GM19468 (cell line): ENCODE measurements around the gene VWA7.

Experiments used
- ATAC-seq: cut with Tn5 transposase; IDR thresholded peaks from one replicate; pipeline ENCODE4 v1.9.1; 2021; ENCODE audit warnings: mild to moderate bottlenecking, moderate library complexity, moderate number of reproducible peaks; ENCODE audit not compliant: unreplicated experiment; ENCODE audit errors: extremely low read depth

VWA7 gene

DNA sequence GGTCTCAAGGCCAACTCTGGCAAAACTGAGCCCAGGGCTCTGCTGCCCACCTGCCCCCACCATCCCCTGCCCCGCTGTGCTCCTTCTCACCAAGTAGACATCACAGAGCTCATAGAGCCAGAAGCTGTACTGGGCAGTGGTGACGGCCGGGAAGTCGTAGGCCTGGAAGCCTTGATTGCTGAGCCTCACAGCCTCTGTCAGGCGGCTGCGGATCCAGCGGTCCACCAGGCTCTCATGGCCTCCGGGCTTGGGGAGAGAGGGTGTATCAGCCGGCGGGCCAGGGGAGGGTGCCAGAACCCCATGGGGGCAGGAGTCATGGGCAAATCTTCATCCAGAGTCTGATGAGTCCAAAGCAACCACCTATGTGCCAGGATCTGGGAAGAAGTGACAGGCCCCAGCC lies 2.8 kb upstream of the VWA7 start:
- ATAC-seq, result no peak

GRCh38 chr6:31778999-31779885 lies 2.1 kb upstream of the VWA7 start:
- ATAC-seq, result no peak

GRCh38 chr6:31778193-31778592 lies 1.1 kb upstream of the VWA7 start:
- no peak for ATAC-seq

DNA sequence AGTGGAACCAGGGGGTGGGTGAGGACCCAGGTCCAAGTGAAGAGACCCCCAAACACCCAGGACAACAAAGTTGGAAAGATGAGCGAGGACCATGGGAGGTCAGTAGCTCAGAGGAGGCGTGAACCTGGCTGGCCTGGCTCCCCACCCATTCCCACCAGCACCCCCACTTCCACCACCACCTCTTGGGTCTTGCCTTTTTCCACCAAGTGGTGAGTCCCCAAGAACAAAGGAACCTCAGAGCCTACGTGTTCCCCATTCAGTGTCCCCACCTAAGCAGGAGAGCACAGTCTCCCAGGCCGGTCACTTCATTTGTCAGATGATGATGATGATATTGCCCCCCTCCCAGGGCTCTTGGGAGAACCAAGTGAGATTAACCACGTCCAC lies 531 bp upstream of the VWA7 start:
- no peak for ATAC-seq

- no peak for ATAC-seq
These were observed 591 bp downstream of the VWA7 start for GRCh38 chr6:31776485-31776988.

- ATAC-seq, result no peak
These were observed 1.3 kb downstream of the VWA7 start for GRCh38 chr6:31775633-31776484.

- no peak for ATAC-seq
These were observed 1.9 kb downstream of the VWA7 start for GRCh38 chr6:31775184-31775583.

DNA sequence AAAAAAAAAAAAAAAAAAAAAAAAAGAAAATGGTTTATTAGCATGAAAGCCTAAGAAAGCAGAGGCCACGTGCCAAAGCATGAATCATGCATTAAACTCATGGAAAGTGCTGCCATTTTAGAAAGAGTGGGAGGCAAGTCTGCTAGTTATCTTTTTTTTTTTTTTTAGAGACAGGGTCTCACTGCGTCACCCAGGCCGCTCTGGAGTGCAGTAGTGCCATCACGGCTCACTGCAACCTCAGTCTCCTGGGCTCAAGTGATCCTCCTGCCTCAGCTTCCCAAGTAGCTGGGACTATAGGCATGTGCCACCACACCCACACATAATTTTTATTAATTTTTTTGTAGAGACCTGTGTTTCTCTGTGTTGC lies 5.2 kb downstream of the VWA7 start:
- no peak for ATAC-seq

DNA sequence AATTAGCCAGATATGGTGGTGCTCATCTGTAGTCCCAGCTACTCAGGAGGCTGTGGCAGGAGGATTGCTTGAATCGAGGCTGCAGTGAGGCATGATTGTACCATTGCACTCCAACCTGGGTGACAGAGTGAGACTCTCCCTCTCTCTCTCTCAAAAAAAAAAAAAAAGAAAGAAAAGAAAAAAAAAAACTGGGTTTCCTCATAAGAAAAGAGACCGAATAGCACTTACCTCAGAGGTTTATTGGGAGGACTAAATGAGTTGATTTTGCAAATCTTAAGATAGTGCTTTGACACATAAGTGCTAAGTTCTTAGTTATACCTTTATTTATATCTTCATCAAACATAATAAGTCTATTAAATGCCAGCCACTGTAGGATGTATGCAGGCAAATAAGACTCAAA lies 6.3 kb downstream of the VWA7 start:
- ATAC-seq, result no peak

GRCh38 chr6:31769684-31770371 lies 7.3 kb downstream of the VWA7 start:
- ATAC-seq, result no peak

DNA sequence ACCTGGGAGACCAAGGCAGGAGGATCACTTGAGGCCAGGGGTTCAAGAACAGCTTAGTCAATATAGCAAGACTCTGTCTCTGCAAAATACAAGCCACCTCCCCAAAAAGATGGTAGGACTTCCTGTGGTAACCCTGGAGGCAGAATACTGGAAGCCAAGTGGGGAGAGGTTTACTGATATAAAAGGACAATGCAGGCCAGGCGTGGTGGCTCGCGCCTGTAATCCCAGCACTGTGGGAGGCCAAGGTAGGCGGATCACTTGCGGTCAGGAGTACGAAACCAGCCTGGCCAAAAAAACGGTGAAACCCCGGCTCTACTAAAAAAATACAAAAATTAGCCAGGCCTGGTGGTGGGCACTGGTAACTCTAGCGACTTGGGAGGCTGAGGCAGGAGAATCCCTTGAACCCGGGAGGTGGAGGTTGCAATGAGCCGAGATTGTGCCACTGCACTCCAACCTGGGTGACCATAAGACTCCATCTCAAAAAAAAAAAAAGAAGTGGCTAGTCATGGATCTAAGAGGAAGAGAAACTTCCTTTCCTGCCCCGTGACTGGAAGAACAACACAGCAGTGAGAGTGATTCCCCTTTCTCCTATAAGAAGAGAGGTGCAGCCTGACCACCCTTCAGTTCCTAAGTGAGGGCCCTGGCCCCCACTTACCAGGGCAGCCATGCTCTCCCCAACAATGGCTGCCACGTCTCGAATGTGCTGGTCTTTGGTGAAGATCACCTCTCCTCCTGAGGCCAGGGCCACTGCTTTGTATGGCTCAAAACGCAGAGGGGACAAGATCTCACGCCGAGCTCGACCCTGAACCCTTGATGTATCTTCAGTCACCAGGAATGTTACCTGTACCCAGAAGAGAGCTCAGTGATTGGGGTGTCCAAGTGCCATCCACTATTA lies 8.5 kb downstream of the VWA7 start:
- ATAC-seq, result no peak

DNA sequence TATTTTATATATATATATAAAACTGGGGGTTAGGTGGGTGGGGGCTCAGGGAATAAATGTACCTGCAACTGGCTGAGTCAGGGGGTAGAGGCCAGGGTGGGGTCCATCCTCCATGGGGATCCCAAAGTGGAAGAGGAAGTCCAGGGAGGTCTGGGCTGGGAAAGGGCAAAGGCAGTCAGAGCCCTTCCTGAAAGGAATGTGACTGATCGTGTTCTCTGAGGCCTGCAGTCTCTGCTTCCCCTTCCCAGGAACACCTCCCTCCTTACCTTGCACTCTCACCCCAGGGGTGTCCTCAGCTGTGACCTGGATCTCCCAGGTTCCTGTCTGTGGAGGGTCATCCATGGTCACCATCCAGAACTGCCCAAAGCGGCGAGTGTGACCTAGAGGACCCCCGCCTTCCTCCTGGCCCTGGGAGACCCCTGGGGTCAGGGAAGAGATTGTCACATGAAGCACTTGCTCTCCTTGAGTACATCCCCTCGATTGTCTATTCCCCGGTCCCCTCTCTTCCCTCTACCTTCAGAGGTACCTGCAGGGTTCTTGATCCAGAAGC lies 10.0 kb downstream of the VWA7 start:
- ATAC-seq, result no peak

DNA sequence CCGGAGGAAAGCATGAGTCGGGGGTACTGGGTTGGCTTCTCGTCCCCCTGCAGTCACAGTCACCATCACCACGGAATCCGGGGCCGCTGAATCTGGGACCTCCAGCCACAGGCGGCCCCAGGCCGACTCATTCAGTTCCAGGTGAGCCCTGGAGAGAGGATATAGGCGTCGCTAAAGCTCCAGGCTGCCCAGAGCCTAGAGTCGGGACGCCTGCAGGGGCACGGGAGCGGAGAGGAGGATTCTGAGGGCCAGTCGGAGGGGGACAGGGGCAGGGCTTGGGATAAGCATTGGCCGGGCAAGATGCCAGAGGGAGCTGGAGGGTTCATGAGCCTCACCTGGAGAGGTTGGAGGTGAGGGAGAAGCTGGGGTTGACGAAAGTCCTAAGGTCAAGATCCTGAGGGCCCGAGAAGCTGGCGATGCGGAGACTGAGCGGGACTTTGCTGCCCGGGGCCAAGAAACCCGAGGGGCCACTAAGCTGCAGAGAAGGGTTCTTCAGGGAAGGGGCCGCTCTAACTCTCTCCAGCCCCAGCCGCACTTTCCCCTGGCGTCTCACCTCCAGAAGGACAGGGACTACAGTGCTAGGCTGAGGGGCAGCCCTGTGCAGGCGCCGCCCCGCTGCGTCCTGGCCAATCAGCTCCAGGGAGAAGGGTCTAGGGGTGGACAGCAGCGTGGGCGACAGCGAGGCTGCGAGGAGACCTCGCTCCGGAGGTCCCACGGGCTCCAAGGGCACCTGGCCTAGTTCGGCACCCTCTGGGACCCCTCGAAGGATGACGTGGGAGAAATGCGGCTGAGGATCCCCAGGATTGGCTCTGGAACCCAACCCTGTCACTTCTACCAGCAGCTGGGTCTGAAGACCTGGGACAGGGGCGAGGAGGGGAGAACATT lies 11.0 kb downstream of the VWA7 start:
- ATAC-seq, result no peak

DNA sequence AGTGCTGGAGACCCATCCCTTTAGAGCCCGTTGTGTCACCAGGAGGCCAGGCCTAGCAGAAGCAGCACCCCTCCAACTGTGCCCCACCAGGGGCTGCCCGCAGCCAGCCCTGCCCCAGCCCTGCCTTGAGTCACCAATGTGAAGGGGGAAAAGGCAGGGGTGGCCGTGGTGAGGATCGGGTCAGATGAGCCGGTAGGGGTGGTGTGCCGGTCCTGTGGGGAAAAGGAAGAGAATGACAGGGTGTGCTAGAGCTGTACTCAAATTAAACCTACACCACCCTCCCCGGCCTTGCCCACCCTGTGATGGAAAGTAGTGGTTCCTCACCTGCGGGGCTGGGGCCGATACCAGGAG lies 11.6 kb downstream of the VWA7 start:
- no peak for ATAC-seq

- ATAC-seq, result no peak
These were observed 12.9 kb downstream of the VWA7 start for GRCh38 chr6:31764198-31764597.

GRCh38 chr6:31763619-31763940 lies 13.5 kb downstream of the VWA7 start:
- ATAC-seq, result no peak

- ATAC-seq, result no peak
These were observed 14.1 kb downstream of the VWA7 start for GRCh38 chr6:31762878-31763618.

DNA sequence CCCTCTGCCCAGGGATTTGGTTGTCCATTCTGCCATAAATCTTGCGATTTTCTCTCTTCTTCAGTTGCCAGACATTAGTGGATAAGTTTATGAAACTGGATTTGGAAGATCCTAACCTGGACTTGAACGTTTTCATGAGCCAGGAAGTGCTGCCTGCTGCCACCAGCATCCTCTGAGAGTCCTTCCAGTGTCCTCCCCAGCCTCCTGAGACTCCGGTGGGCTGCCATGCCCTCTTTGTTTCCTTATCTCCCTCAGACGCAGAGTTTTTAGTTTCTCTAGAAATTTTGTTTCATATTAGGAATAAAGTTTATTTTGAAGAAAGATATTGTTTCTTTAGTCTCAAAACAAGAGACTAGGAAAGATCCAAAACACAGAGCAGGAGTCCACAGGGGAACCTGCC lies 14.8 kb downstream of the VWA7 start, which contains the start of gene SAPCD1:
Gene SAPCD1, plus strand, starts transcription at position 301 of the 400 bp plus-strand sequence. CDS start 399 bp downstream, outside the sequence.
- no peak for ATAC-seq
